Thoracic aorta (tissue), 2 donors: Measurements from ENCODE around the gene PCSK4. TPM values are rescaled to one million over a fixed set of nuclear protein-coding genes. Genes with fewer than 3 reads are reported as not detected.

Source experiments
- ATAC-seq: fragments of 150-250 bp; one replicate; pipeline ENCODE4 v1.8.0; 2017; ENCODE audit warnings: low read depth; ENCODE audit not compliant: insufficient number of reproducible peaks, low FRiP score
- DNase-seq: peaks from one replicate; pipeline ENCODE4 v3.0.0-alpha.2; 2020; ENCODE audit warnings: low spot score
- H3K27ac ChIP-seq, 2 donors: fragments of 200-600 bp; sonication (generic); 1 replicate in 1 of 2; 2 replicates in 1 of 2; pipeline ENCODE4 v1.5.1; 2016; ENCODE audit warnings: mild to moderate bottlenecking in 2 of 2, moderate library complexity in 2 of 2
- H3K27me3 ChIP-seq: fragments of 200-600 bp; sonication (generic); replicated peaks from 2 replicates; pipeline ENCODE4 v1.6.0; 2016; ENCODE audit warnings: mild to moderate bottlenecking; ENCODE audit not compliant: insufficient read depth
- H3K36me3 ChIP-seq: fragments of 200-600 bp; sonication (generic); one replicate; pipeline ENCODE4 v1.5.1; 2016
- H3K4me1 ChIP-seq, 2 donors: fragments of 200-600 bp; sonication (generic); 1 replicate in 1 of 2; 2 replicates in 1 of 2; pipeline versions ENCODE4 v1.5.1 to v1.6.0; 2016; ENCODE audit warnings: low read depth in 2 of 2, mild to moderate bottlenecking in 1 of 2; ENCODE audit not compliant: control insufficient read depth in 1 of 2
- H3K4me3 ChIP-seq: fragments of 200-600 bp; sonication (generic); 2 replicates; pipeline ENCODE4 v1.5.1; 2016; ENCODE audit warnings: mild to moderate bottlenecking
- H3K9me3 ChIP-seq: fragments of 200-600 bp; sonication (generic); 2 replicates; pipeline ENCODE4 v1.5.1; 2016
- CTCF ChIP-seq: fragments of 200-600 bp; sonication (generic); IDR thresholded peaks from one replicate; pipeline ENCODE4 v1.5.1; 2019; ENCODE audit warnings: antibody characterized with exemption
- total RNA-seq, 2 donors: library from RNA; depleted of rRNA; stranded (reverse); fragments of >200 nt; gene quantifications; one replicate each; pipeline versions ENCODE4 v1.1.0 to v1.2.3, GENCODE V29; 2016

PCSK4 gene
- total RNA-seq, 2 donors from 2014 or later = 0.56 to 0.68 TPM

GRCh38 chr19:1460033-1460995 lies 29.8 kb downstream of the PCSK4 start:
- Histone ChIP-seq H3K27me3 (no peaks in the 10 kb centered on the region), H3K36me3 (peaks cover 5% of the 10 kb centered on the region), H3K4me3 (no peak overlapping the region), H3K9me3 (no peaks in the 10 kb centered on the region), H3K27ac (no peak overlapping the region), H3K4me1 (peaks cover 0 to 16% of the 10 kb centered on the region in 2 donors)
- TF ChIP-seq CTCF = no peak
- ATAC-seq (no peak), DNase-seq (no peak)

- H3K4me3 ChIP-seq = no peak overlapping the region
- H3K4me1 ChIP-seq = peaks cover 0 to 17% of the 10 kb centered on the region in 2 donors
- no peak overlapping the region for H3K27ac ChIP-seq
- H3K36me3 ChIP-seq = peaks cover 5% of the 10 kb centered on the region
- no peak for ATAC-seq
- H3K27me3 ChIP-seq = no peaks in the 10 kb centered on the region
- DNase-seq = no peak
- H3K9me3 ChIP-seq = no peaks in the 10 kb centered on the region
- no peak for TF ChIP-seq CTCF
These were observed 30.7 kb downstream of the PCSK4 start for GRCh38 chr19:1459479-1459878.

- Histone ChIP-seq H3K4me3 (no peak overlapping the region), H3K36me3 (peaks cover 5% of the 10 kb centered on the region), H3K4me1 (peaks cover 9 to 28% of the 10 kb centered on the region in 2 donors), H3K27me3 (no peaks in the 10 kb centered on the region), H3K9me3 (no peaks in the 10 kb centered on the region), H3K27ac (no peak overlapping the region)
- no peak for DNase-seq
- ATAC-seq = no peak
- no peak for TF ChIP-seq CTCF
These were observed 32.3 kb downstream of the PCSK4 start for GRCh38 chr19:1457892-1458291.

- Histone ChIP-seq H3K4me1 (peaks cover 10 to 35% of the 10 kb centered on the region in 2 donors), H3K4me3 (no peak overlapping the region), H3K27me3 (no peaks in the 10 kb centered on the region), H3K9me3 (no peaks in the 10 kb centered on the region), H3K27ac (no peak overlapping the region), H3K36me3 (peaks cover 5% of the 10 kb centered on the region)
- ATAC-seq (no peak), DNase-seq (no peak)
- TF ChIP-seq CTCF = no peak
These were observed 33.0 kb downstream of the PCSK4 start for GRCh38 chr19:1457031-1457739.
